ENCODE data around the gene PCK1.

DNA sequence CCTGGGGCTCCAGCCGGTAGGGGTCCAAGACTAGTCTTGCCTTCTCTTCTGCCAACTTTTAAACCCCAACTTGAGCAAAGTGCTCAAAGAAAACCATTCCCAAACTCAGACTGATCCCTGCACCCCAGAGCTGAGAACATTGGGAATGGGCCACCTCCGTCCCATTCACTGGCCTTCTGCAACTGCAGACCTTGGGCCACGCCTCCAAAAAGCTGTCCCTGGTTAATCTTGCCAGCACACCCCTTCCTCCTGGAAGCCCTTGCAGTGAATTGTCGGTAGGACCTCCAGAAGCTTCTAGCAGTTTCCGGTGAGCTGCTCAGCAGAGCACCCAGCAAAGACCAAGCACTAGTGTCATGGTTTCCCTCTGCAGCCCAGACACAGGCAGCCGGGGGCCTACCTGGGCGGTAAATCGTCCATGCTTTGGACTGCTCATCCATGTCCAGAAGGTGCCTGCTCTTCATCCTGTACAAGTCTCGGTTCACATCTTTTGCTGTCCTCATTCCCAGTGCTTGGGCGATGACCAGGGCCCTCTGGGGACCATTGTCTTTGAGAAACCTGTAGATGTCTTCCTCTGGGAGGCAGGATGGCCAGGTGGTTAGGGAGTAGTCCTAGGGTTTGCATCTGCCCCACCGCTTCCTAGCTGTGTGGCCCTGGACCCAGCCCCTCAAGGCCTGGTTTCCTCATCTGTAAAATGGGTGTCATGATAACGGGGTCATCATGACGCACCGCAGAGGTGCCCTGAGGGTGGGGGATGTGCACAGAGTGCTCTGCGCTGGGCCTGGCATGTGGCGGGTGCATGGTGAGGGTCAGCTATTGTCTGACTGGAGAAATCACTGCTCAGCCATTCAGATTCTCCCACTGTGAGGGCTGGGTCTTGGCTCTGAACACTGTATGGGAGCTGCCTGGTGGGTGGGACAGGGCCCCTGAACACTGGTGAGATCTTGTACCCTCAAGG, 53.9 kb downstream of the PCK1 start:
- TF ChIP-seq, protein P1, sequence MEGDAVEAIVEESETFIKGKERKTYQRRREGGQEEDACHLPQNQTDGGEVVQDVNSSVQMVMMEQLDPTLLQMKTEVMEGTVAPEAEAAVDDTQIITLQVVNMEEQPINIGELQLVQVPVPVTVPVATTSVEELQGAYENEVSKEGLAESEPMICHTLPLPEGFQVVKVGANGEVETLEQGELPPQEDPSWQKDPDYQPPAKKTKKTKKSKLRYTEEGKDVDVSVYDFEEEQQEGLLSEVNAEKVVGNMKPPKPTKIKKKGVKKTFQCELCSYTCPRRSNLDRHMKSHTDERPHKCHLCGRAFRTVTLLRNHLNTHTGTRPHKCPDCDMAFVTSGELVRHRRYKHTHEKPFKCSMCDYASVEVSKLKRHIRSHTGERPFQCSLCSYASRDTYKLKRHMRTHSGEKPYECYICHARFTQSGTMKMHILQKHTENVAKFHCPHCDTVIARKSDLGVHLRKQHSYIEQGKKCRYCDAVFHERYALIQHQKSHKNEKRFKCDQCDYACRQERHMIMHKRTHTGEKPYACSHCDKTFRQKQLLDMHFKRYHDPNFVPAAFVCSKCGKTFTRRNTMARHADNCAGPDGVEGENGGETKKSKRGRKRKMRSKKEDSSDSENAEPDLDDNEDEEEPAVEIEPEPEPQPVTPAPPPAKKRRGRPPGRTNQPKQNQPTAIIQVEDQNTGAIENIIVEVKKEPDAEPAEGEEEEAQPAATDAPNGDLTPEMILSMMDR (IDR thresholded peaks at IDR 0.05): no peak
- TF ChIP-seq EP300 (IDR thresholded peaks at IDR 0.05) (no peak), POLR2A (IDR thresholded peaks at IDR 0.05) (no peak)

Measured in suprapubic skin (tissue), 3 donors.